ENCODE measurements around the gene TRIP12. TPM values are rescaled to one million over a fixed set of nuclear protein-coding genes. Genes with fewer than 3 reads are reported as not detected.
"Not testable (repeated sequence)": the region's sequence is repeated elsewhere in the genome, so short reads cannot be mapped to it uniquely, and the experiment has no call there.

TRIP12 gene
- polyA plus RNA-seq, 1 donor, result 172 TPM

DNA sequence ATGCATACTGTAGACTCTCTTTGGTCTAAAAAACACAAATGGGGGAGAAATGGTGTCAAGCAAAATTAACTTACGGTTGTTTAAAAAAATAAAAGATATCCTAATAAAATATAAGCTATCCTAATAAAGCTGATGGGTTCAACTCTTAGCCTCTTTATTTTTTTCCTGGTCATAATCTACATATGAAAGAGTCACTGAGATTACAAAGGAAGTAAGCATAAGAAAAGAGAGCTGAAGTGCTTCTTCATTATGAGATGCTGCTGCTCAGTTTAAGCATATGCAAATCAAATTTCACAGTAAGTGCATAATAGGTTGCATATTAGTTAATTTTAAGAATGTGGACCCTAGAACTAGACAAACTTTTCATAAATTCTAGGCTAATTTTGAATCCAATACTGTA, 147.6 kb downstream of the TRIP12 start:
- no peak for DNase-seq (ENCODE audit: low read depth)

DNA sequence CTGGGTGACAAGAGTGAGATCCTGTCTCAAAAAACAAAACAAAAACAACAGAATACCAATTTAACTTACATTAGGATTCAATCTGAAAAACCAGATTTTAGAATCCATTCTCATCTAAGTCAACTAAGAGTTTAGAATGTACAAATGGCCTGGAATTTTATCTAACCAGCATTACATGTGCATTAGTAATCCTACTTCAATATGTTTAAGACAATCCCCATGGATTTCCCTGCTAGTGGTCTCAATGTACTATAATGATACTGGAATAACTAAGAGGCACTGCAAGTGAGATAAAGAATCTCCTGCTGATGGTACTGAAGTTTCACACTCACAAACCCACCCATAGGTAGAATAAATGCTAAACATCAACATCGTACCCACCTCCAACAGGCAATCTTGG, 153.6 kb downstream of the TRIP12 start:
- no peak for DNase-seq (ENCODE audit: low read depth)

DNA sequence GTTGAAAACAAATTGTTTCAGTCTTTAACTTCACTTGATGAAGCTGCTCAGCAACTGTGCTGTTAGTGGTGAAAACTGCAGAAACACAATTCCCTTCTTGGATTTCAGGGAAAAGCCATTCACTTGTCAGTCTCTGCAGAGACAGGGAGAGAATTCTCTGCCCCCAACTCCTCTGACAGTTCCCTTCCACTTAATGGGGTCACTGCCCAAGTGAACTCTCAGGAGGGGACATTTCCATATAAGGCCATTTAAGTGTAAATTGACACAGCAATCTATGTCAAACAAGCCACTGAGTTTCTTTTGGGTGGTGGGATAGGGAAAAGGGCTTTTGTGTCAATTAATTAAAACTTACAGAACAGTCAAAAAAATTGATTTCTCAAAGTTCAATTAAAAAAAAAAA, 156.1 kb downstream of the TRIP12 start:
- DNase-seq (ENCODE audit: low read depth), result no peak

DNA sequence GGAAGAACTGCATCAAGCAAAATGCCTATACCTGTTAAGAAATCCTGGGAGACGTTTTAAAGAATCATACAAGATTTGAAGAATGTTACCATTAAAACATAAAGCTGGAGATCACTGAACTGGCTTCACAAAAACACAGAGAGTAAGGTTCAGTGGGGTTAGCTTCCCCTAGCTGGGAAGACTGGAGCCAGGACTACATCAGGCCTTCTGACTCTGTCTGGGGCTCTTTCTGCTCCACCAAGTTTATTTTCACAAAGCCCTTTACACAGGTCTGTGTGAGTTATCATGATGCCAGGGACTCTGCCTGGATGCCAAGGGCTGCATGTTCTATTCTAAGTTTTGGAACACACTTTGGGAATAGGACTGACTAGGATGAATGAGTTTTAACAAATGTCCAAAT, 160.1 kb downstream of the TRIP12 start:
- no peak for DNase-seq (ENCODE audit: low read depth)

DNA sequence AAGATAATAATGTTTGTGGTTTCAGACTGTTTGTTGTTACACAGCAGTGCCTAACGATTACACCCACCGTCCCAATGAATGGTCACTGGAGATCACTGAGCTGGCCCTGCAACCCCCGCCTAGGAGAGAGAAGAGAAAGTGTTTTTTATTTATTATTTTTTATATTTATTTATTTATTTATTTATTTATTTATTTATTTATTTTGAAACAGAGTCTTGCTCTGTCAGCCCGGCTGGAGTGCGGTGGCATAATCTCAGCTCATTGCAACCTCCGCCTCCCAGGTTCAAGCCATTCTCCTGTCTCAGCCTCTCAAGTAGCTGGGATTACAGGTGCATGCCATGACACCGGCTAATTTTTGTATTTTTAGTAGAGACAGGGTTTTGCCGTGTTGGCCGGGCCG, 164.3 kb downstream of the TRIP12 start:
- DNase-seq (ENCODE audit: low read depth), result not testable (repeated sequence)

DNA sequence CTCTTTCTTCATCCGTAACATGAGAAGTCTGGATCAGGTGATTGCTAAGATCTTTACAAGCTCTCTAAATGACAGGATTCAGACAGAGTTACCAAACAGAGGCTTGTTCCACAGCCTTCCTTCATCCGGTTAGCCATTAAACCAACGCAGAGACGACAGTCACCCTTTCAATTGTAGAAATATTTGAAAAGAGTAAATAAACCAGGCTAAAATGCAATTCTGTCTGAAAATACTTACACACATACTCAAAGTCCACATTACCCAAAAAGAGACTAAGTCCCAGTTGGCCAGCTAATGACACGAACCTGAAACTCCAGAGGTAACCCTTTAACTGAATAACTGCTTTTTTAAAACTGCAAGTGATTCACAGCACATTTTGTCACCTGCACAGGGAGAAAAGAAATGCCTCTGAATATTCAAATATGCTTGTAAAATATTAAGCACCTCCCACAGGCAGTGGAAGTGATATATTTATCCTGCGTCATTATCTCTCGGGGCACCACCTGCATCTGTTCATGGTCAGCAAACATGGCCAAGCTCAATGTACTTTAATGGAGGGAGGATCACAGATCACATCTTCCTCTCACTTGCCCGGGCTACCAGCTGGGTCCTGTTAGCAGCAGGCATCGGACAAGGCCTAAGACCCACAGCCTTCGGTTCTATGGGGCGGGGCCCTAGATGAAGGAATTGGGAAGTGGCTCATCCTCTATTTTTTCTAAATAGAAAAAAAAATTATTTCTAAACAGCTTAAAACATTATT, 168.7 kb downstream of the TRIP12 start:
- no peak for DNase-seq (ENCODE audit: low read depth)

DNA sequence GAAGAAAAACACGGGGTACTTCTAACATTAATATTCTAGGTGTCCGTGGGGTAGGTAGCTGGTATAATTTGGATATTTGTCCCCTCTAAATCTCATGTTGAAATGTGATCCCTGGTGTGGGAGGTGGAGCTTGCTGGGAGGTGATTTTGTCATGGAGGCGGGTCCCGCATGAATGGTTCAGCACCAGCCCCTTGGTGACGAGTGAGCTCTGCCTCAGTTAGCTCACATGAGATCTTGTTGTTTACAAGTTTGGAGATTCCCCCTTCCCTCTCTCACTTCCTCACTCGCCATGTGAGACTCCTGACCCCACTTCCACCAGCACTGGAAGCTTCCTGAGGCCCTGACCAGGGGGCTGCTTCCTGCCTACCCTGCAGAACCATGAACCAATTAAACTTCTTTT, 172.0 kb downstream of the TRIP12 start:
- no peak for DNase-seq (ENCODE audit: low read depth)

DNA sequence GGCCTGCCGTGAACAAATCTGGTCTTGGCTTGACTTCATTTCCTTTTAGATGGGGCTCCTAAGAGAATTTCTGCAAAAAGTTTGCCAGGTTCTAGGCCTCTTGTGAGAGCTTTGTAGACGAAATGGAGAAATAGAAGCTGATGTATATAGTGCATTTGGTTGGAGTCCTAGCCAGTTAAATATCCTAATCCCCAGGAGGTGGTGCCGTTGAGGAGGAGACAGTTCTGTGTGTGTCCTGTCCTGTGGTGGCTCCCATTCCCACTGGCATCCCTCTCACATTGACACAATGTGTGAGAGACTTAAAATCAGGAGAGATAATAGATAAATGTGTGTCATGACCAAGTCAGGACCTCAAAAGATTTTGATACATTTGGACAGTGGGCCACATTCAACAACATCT, 172.9 kb downstream of the TRIP12 start:
- DNase-seq (ENCODE audit: low read depth), result no peak

DNA sequence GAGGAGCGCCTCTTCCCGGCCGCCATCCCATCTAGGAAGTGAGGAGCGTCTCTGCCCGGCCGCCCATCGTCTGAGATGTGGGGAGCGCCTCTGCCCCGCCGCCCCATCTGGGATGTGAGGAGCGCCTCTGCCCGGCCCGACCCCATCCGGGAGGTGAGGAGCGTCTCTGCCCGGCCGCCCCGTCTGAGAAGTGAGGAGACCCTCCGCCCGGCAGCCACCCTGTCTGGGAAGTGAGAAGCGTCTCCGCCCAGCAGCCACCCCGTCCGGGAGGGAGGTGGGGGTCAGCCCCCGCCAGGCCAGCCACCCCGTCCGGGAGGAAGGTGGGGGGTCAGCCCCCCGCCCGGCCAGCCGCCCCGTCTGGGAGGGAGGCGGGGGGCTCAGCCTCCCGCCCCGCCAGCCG, 179.1 kb downstream of the TRIP12 start:
- DNase-seq (ENCODE audit: low read depth), result not testable (repeated sequence)

DNA sequence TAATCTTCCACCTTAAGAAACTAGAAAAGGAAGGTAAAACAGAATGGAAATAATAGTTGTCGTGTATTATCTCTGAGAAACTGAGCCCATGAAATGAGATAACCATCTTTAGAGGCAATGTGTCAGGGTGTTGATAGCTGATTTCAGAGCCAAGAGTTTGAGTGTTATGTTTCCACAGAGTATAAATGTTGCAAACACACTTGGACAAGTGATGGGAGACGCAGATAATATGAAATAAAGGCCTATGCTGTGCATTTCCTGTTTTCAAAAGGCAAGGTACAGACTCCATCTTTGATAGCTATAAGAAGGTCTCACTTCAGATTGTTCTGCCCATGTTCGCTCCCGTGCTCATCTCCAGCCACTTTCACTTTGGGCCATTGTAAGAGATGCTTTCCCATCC, 181.5 kb downstream of the TRIP12 start:
- DNase-seq (ENCODE audit: low read depth), result no peak

DNA sequence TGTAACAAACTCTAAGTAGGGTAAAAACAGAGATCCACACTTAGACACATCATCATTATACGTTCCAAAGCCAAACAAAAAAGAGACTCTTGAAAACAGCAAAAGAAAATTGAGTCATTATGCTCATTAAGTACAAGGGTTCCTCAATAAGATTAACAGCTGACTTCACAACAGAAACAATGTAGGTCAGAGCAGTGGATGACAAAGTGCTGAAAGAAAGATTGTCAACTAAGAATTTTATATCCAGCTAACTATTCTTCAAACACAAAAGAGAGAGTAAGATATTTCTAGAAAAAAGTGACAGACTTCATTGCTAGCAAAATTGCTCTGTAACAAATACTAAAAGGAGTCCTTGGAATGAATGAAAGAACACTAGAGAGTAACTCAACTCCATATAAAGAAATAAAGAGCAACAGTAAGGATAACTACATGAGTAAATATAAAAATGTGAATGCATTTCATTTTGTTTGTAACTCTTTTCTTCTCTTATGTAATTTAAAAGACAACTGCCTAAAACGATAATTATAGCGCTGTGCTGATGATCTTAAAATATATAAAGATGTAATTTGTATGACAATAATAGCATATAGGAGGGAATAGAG, 183.7 kb downstream of the TRIP12 start:
- no peak for DNase-seq (ENCODE audit: low read depth)

DNA sequence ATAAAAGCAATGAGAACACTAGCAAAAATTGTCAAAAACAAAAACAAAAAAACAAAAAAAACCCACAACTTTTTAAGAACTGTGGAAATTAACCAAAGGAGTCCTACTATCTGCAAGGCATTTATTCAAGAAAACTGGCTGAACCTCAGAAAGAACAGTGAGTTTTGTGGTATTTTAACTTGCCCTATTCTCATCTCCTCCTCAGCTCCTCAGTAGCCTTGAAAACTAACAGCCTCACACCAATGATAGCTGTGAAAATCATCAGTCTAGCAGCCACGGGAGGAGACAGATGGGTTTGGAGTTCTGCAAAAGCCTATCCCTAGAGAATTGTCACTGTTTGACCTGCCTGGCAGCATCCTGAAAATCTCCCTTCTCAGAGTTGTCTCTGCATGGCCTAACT, 187.4 kb downstream of the TRIP12 start:
- no peak for DNase-seq (ENCODE audit: low read depth)

DNA sequence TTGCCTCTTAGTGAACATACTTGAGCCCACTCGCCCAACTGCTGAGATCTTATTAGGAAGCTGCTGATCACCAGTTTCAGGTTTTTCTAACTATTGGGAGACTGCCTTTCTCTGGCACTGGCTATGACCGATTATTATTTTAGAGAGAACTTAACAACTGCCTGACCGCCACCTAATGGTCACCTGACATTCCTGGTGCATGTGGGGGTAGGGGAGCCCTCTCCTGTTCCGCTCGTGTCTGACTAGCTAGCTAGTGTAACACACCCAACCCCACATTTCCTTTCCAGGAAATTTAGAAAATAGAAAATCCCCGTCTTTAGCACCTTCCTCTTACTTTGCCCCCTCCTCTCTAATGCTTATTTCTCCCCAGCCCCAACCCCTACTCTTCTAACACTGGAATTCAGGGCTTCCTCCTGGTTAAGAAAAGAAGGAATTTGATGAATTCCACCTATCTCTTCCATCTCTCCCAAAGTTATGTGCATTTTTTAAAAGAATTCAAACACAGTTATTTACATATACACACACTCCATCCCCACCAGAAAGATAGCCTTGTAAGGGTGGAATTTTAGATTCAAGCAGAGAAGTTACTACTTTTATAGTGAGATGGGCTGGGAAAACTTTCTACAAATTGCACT, 188.1 kb downstream of the TRIP12 start:
- no peak for DNase-seq (ENCODE audit: low read depth)

DNA sequence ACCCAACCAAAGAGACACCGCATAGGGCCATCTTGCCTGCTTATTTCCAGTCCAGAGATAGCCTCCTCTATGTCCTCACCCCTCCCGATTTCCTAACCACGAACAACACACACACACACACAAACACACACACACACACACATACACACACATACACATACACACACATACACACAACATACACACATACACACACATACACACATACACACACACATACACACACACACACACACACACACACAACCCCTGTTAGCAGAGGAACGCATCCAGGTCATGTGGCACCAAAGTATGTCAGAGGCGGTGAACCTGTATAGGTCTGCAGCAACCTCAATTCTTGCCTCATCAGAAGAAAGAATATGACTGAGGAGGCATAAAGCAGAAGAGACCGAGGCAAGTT, 188.9 kb downstream of the TRIP12 start:
- DNase-seq (ENCODE audit: low read depth), result no peak

DNA sequence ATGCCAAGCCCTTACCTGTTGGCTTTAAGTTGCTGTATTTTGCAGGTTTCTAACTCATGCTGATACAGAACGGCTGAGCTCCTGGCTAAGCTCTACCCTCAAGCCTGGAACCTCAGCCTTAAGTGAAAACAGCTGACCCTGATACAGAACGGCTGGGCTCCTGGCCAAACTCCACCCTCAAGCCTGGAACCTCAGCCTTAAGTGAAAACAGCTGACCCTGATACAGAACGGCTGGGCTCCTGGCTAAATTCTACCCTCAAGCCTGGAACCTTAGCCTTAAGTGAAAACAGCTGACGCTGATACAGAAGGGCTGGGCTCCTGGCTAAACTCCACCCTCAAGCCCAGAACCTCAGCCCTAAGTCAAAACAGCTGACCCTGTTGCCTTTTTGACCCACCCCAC, 189.9 kb downstream of the TRIP12 start:
- DNase-seq (ENCODE audit: low read depth), result no peak

DNA sequence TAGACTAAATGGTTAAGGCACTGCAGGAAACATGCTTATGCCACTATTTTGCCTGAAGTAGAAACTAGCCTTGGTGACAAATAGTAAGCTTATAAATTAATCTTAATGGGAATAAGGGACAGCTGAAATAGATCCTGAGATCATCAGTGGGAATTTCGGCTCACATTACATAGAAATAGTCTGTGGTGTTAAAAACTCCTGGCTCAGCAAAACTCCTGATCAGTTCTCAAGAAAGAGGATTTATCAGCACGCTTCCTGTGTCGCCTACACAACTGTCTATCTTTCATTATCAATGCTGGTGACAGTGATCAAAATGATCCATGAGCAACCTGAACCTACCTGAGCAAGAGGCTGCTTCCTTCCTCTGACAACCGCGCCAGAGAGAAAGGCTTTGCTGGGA, 190.4 kb downstream of the TRIP12 start:
- DNase-seq (ENCODE audit: low read depth), result no peak

DNA sequence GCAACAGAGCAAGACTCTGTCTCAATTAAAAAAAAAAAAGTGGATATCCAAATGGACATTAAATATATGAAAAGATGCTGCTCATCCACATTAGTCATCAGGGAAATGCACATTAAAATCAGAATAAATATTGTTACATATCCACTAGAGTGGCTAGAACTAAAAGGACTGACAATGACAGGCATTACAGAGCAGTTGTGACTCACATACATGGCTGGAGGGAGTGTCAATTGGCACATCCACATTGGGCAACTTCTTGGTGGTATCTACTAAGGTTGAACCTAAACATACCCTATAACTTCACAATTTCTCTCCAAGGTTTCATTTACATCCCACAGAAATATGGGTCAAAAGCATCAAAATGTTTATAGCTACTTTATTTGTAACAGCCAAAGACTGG, 193.4 kb downstream of the TRIP12 start:
- DNase-seq (ENCODE audit: low read depth), result no peak

DNA sequence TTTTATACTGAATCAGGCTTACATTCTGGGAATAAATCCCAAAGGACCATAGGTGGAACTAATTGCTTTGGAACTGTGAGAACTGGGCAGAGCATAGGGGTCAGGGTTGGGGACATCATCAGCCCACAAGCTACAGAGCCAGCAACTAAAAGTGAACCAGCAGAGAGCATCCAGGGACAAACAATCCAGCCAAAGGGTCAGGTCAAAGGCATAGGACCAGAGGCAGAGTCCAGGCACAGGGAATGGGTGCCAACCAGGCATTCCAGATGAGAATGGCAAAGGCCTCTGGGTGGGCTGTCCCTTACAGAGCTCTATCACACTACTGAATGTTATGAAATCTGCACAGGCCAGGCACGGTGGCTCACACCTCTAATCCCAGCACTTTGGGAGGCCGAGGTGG, 195.2 kb downstream of the TRIP12 start:
- no peak for DNase-seq (ENCODE audit: low read depth)

DNA sequence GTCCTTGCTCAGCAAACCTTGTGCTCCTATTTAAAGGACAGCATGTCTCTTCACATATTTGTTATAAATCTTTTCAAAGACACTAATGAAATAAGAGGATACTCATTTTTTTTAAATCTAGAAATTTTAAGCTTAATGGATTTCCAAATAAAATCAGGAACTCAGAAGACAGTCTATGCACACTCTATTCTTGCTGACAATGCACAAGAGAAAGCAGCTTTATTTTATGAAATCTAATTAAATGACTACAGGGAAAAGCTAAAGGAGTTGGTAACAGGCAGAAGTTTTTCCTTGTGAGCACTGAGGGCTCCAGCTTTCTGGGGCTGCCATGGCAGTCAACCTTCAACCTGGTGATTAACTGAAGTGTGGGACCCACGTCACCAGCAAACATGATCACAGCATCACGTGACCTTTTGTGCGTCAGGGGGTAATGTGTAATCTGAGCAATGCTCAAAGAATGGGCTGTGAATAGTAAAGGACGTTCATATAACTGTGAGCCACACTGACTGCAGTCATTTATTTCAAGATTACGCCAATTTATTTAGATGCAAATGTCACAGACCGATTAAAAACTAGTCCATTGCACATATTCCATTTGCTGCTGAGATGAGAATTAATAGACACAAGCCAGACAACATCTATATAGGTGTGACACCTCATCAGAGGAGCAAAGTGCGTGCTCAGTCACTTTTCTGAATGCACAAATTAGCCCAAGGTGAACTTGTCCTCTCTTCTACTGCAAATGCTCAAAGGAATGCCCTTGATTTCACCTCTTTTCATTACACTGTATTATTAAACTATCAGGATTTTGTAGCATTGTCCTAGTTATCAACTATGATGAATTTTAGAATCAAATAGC, 195.9 kb downstream of the TRIP12 start:
- no peak for DNase-seq (ENCODE audit: low read depth)

DNA sequence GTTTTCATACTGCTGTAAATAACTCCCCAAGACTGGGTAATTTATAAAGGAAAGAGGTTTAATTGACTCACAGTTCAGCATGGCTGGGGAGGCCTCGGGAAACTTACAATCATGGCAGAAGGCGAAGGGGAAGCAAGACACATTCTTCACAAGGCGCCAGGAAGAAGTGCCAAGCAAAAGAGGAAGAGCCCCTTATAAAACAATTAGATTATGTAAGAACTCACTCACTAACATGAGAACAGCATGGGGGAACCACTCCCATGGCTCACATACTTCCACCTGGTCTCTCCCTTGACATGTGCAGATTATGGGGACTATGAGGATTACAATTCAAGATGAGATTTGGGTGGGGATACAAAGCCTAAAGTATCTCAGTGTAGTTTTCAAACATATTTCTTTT, 198.6 kb downstream of the TRIP12 start:
- DNase-seq (ENCODE audit: low read depth), result not testable (repeated sequence)

DNA sequence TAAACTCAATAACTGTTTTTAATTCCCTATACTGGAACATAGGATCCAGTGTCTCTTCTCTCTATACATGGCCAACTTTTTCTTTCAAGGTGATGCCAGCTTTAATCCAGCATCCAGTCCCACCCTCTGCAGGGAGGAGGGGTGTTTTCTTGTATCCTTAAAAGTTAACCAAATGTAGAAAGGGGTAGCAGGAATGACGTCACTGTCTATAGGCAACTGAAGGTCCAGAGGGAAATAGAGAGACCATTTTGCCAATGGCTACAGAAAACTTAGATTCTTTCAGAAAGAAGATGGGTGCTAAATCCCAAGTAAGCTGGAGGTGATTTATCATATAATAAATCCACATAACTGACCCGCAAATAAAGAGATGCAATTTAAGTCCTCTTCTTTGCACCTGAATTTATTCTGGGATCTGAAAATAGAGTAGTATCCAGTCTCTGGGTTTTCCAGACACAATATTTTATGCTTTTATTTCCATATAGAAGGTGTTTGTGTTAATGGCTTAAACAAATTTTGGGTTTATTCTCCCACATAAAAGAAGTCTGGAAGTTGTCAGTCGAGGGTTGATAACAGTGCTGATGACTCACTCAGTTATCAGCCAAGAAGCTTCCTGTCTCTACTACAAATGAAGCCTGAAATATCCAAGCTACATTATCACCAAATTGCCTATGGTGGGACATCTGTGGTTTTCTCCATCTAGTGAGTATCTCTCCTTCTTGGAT, 201.7 kb downstream of the TRIP12 start:
- DNase-seq (ENCODE audit: low read depth), result no peak

DNA sequence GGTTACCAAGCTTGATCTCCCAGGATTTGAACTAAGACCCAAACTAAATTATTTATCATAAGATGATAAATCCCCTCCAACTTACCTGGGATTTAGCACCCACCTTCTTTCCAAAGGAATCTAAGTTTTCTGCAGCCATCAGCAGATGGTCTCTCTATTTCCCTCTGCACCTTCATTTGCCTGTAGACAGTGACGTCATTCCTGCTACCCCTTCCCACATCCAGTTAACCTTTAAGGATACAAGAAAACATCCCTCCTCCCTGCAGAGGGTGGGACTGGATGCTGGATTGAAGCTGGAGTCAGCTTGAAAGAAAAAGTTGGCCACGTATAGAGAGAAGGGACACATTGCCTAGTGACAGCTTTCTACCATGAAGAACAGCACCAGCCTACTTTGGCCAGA, 203.8 kb downstream of the TRIP12 start:
- no peak for DNase-seq (ENCODE audit: low read depth)

All from forelimb muscle (tissue), 1 donor.